Vagina (tissue), 2 donors: ENCODE data around the gene MYCN.

Experiments used
- CTCF ChIP-seq, 3 experiments: fragments of 450-650 bp in 2 of 3; fragments of 200-600 bp in 1 of 3; sonication (generic) in 1 of 3; IDR thresholded peaks; one replicate each; pipeline ENCODE4 v1.5.1; 2017 to 2019; ENCODE audit warnings: antibody characterized with exemption in 3 of 3, mild to moderate bottlenecking in 2 of 3, moderate library complexity in 2 of 3
- POLR2A ChIP-seq, 2 donors: fragments of 450-650 bp; IDR thresholded peaks; one replicate each; pipeline ENCODE4 v1.6.1; 2017; ENCODE audit warnings: antibody characterized with exemption in 2 of 2, mild to moderate bottlenecking in 2 of 2, moderate library complexity in 2 of 2

GRCh38 chr2:15953891-15954680 lies 13.7 kb downstream of the MYCN start:
- TF ChIP-seq CTCF (IDR thresholded peaks at IDR 0.05) (no peak), POLR2A (IDR thresholded peaks at IDR 0.05) (no peak)
